Mesenteric fat pad (tissue), 1 donor: ENCODE measurements around the gene SDHA. TPM values are rescaled to one million over a fixed set of nuclear protein-coding genes. Genes with fewer than 3 reads are reported as not detected.

ENCODE experiments used
- DNase-seq: peaks from one replicate; pipeline ENCODE4 v3.0.0-alpha.2; 2020; ENCODE audit warnings: low spot score
- long read RNA-seq: library from polyadenylated mRNA; unstranded; transcript quantifications from one replicate; pipeline ENCODE4 v2.0.0, GENCODE V29; 2020
- total RNA-seq: library from RNA; stranded (reverse); fragmentation: NEBNext Ultra II Directional; extraction: Animal tissue kit (Norgen Biotek cat#: 25700); gene quantifications from one replicate; pipeline ENCODE4 v1.2.1, GENCODE V29; 2021
- donor health status: DM: yes; HTN: yes; CAD: no.

SDHA gene
- total RNA-seq: 112 TPM
- long read RNA-seq, transcript SDHA-204 (13 exons, 2,067 nt): minor isoform, 12 of 522 reads
- long read RNA-seq, transcript SDHA-201 (15 exons, 2,390 nt): major isoform, 452 of 522 reads
- long read RNA-seq, partial matches to known transcripts: 32 of 522 reads
- long read RNA-seq, other reads (novel, unspliced or antisense): 21 of 522 reads

DNA sequence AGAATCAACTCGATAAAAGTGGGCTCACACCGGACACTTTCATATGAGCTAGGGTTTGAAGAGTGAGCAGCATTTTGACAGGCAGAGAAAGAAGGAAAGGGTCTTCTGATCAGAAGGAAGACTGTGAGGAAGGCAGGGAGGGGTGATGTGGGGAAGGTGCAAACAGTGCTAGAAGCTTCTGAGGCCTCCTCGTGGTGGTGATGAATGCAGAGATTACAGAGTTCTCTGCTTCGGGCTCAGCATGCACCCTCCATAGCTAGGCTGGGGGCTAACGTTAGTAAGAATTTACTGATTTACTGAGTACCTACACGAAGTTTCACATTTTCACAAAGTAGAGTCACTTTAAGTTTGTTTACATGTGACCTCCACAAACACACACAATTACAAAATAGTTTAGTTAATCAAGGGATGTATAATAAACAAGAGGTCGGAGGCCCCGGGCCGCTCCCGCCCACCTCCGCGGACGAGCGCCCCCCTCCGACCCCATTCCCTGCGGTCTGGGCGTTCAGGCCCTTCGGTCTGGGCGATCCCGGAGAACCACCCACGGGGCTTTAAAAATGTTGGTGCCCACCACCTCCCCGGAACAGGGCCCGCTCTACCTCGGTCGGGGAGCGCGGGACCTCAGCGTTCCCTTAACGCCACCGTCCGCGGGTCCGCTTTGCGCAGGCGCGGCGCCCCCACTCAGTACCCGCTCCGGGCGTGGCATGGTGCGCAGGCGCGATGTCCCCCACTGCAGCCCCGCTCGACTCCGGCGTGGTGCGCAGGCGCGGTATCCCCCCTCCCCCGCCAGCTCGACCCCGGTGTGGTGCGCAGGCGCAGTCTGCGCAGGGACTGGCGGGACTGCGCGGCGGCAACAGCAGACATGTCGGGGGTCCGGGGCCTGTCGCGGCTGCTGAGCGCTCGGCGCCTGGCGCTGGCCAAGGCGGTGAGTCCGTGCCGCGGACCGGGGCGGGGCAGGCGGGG is at the start of gene SDHA, which contains the start of gene CCDC127:
SDHA (plus strand) TSS at position 827 of the 963 bp plus-strand sequence; CDS start at position 863, 36 bp downstream.
CCDC127 (minus strand) TSS at position 660 of the 963 bp plus-strand sequence. CDS start 1,304 bp downstream, outside the sequence.
- peak; percentile 99 for DNase-seq

DNA sequence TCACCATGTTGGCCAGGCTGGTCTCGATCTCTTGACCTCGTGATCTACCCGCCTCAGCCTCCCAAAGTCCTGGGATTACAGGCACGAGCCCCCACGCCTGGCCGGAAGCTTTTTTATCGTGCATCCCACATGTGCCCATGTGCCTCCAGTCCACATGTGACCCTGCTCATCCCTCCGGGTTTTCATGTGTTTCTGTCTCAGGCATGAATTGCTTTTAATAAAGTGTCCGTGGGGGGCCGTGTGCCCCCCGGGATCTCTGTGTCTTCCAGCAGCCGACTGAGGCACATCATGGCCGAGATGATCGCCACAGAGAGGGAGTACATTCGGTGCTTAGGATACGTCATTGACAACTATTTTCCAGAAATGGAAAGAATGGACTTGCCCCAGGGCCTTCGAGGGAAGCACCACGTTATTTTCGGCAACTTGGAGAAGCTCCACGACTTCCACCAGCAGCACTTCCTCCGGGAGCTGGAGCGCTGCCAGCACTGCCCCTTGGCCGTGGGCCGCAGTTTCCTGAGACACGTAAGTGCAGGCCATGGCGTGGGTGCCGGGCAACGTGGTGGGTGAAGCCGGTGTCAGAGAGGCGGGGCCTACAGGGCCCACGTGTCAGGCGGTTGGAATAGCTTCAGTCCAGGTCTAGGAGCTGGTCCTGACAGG is 48.9 kb upstream of the SDHA start:
- peak; percentile 93 for DNase-seq

DNA sequence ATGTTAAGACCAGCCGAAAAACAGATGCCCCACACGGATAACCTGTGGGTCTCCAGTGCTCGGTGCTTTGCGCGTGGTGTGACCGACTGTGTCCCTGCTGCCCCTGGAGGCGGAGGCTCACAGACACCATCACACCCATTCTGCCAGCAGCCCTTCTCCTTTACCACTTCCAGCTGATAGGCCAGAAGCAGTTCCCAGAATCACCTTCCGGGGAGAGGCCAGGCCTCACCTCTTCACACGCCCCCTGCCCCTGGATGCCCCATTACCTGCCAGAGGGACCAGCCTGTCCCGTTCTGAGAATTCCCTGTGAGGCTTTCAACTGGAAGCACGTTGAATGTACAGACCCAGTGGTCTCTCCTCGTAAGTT is 48.4 kb upstream of the SDHA start:
- no peak for DNase-seq

DNA sequence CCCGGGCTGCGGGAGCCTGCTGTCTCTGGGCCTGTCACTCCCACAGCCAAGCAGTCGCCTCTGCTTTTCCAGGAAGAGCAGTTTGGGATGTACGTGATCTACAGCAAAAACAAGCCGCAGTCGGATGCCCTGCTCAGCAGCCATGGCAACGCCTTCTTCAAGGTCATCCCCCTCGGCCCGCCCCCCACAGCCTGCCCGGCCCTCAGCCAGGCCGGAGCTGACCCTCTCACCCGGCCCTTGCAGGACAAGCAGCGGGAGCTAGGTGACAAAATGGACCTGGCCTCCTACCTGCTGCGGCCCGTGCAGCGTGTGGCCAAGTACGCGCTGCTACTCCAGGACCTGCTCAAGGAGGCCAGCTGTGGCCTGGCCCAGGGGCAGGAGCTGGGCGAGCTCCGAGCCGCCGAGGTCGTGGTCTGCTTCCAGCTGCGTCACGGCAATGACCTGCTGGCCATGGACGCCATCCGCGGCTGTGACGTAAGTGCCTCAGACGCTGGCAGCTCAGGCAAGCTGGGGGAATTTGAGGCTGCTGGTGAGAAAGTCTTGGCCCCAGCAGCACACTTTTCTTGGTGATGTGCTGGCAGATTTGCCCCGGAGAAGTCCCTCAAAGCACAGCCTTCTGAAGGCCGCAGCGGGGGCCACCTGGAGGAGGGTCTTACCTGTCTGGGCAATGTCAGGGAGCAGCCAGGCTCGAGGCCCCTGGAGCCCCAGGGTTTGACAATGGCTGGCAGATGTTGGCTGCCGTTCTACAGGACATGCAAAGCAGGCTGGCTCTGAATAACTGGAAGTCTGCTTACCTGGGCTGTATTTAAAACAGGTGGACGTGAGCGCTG is 46.9 kb upstream of the SDHA start:
- DNase-seq: peak; percentile 83

DNA sequence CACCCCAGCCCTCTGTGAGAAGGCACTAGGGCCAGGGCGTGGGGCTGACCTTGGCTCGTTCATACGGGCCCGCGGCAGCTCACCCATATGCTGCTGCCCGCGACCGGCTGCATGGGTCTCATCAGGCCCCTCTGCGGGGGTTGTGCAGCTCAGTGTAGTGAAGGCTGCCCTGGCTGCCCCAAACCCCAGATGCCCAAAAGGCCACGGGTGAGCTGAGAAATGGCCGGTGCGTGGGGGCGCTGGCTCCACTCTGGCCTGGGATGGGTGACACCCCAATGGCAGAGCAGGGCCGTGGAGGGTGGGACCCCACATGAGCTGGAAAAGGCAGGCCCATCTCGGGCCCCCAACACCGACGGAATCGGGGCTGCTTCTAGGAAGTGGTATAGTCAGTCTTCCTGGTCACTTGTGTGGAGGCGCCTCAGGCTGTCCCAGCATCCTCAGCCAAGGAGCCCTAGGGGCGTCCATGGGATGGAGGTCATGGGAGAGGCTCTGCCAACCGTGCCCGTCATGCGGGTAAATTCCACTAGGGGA is 46.3 kb upstream of the SDHA start:
- peak; percentile 87 for DNase-seq

DNA sequence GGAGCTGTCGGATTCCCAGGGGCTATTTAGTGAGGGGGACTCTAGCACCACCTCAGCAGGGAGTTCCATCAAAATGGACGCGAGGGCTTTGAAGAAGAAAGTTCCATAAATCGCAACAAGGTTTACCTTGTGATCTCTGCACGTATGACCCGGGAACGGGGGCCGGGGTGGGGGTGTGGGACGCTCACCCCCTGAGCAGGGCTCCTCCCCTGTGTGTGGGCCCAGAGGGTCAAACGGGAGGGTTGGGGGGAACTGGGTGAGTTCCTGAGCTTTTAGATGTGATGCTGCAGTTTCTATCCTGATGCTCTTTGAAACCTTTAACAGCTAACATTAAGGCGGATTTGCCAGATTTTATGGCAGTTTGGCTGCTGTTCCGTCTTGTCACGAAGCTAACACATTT is 45.7 kb upstream of the SDHA start:
- peak; percentile 68 for DNase-seq

DNA sequence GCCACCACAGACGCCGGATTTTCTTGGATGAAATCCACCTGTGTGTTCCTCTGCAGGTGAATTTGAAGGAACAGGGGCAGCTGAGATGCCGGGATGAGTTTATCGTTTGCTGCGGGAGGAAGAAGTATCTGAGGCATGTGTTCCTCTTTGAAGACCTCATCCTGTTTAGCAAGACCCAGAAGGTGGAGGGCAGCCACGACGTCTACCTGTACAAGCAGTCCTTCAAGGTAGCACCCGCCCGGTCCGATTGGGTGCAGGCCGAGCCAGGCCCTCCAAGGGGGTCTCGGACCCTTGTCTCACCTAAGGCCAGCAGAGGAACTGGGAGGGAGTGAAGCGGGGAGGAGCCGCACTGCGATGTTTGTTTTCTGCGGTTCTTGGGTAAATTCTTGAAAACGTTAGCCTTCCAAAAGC is 45.3 kb upstream of the SDHA start:
- no peak for DNase-seq

DNA sequence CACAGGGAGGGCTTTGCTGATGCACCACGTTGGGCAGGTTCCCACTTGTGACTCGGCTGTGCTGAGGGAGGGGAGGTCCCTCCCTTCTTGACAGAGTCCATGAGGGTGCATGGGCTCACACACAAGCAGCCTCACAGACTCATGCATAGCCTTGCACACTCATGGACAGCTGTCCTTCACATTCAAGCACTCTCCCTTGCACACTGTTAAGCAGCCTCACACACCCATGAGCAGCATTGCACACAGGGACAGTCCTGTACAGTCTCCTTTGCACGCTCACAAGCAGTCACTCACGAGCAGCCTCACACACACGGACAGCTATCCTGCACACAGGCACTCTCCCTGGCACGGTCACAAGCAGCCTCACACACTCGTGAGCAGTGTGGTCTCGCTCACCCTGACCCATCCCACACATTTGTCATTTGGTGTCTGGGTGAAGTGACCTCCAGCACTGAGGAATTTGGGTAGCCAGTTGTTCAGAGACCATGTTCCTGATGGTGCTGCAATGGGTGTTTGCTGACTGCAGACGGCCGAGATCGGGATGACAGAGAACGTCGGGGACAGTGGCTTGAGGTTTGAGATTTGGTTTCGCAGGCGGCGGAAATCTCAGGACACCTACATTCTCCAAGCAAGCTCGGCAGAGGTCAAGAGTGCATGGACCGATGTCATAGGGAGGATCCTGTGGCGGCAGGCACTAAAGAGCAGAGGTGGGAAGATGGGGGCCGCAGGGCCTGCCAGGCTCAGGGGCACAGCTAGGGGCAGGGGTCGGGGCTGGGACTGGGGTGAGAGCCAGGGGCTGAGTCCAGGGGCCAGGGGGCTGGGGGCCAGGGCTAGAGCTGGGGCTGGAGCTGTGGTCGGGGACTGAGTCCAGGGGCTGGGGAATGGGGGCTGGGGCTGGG is 44.5 kb upstream of the SDHA start:
- no peak for DNase-seq

DNA sequence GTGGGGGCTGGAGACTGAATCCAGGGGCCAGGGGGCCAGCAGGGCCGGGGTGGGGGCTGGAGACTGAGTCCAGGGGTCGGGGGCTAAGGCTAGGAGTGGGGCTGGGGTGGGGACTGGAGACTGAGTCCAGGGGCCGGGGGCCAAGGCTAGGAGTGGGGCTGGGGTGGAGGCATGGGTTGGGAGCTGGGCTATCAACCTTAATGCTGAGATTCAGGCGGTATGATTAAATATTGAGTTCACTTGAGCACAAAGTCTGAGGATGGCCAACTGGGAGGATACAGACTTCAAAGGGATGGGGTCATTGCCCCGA is 43.9 kb upstream of the SDHA start:
- DNase-seq: no peak

DNA sequence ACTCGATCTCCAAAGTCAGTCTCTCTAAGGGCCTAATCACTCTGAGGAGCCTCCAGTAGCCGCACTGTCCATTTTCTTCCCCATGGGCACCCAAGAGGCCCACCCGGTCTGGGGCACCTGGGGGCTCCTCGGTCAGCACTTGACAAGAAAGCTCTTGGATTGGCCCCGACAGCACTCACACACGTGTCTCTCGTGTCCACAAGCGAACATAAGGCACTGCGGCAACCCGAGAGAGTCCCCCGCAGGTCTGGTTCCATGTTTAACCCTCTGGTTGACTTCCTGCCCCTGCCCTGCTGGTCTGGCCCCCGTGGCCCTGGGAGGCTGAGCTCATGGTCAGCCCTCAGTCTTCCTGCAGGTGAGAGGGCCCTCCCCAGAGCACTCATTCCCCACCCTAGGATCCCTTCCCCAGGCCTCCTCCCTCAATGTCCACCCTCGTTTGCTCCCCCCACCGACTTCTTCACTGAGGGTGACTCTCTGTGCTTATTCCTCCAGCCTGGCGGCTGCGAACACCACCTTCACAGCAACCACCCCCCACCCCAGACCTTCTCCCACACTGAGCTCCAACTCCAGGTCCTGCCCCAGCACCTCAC is 43.1 kb upstream of the SDHA start:
- no peak for DNase-seq

DNA sequence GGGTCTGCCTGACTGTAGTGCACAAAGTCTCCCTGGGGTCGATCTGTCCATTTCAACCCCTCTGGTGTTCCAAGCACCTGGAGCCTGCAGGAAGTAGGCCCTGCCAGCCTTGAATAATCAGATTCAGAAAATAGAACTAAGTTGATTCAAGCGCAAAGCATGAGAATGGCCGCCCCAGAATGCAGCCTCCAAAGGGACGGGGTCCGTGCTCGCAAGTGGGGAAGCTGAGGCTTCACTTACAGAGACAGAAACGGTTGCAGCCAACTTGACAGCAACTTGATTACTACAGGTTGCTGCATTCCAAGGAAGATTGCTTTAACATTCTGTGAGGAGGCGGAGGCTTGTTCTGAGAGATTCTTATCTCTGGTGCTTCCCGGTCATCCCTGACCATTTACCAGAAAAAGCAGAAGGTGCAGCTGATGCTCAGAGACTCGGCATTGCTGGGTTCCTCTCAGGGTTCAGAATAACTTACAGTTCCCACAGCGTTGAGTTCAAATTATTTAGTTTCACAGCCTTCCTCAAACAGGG is 41.8 kb upstream of the SDHA start:
- no peak for DNase-seq

DNA sequence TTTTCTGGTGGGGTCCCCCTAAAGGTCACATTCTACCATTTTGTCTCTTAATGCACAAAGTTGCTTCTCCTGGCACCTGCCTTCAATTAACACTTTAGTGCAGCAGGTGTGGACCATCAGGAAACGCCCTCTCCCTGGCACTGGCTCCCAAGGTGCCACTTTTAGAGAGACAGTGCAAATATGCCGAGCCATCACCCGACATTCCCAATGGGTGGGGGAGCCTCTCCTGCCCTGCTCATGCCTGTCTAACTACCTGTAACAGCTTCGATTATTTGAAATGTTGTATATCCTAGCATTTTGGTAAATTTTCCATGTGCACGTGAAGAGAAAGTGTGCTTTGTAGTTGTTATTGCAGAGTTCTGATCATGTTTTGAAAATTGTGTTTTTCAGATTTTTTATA is 40.0 kb upstream of the SDHA start:
- no peak for DNase-seq

DNA sequence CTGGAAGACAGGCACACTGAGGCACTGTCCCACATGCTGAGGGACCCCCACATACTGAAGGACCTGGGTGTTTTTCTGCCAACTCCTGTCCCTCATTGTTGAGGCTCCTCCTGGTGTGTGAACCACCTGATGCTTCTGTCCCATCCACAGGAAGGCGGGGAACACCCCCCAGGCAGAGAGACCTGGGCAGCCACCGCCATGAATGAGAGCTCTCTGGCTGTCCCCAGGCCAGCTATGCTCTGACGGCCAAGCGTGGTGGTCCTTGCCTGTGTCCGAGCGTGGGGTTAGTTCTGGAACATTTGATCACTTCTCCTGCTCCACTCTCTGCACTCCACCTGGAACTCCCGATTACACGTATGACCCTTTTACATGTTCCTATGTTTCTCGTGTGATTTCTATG is 38.7 kb upstream of the SDHA start:
- no peak for DNase-seq

DNA sequence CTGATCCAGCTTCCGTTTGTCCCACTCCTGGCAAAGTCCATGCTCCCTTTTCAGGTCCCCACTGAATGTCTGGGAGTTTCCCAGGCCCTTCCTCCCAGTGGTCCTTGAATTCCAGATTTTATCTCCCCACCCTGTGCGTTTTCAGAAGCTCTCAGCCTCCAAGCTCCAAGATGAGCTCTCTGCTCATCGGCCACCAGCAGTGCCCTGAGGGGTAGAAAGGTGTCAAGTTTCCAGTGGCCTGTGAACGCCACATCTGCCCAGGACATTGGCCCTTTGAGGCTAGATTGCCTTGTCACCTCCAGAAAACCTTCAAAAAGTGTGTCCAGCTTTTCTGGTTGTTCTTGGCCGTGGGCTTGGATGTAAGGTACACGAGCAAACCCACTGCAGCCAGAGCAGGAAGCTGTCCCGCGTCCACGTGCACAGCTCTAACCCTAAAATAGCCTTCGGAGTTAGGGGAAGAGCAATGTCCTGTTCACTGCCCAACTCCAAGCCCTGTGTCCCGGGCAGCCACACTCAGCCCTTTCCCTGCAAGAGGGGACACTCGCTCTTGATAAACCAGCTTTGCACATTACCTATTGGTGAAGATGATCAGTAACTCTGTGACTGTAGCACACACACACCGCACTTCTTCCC is 37.7 kb upstream of the SDHA start:
- DNase-seq: no peak

DNA sequence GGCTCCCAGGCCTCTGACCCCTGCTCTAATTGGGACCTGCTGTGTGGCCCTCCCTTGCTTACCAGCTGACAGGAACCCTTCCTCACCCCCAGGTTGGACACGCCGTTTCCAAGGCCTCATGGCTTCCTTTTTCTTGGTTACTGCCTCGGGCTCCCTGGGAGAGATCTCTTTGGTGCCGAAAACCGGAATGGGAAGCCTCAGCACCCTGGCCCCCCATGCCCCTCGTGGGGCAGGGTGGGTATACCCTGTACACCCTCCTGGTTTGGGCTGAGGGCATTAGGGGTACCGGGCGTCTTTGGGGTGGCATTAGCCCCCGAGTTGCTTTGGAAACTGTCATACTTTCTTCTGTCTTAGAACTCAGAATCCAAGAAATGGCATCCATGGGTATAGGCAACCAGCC is 37.0 kb upstream of the SDHA start:
- DNase-seq: no peak

DNA sequence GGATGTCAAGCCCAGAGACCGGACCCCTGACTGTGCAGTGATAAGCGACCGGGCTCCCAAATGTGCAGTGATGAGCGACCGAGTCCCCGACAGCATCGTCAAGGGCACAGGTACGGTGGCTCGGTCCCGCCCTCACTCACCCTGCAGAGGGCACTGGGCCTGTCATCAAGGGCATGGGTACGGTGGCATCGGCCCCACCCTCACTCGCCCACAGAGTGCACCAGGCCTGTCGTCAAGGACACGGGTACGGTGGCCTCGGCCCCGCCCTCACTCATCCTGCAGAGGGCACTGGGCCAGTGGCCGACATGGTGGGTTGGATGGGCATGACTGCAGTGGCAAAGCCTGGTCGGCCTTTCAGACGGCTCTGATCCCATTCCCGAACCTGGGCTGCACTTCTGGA is 36.6 kb upstream of the SDHA start:
- no peak for DNase-seq

DNA sequence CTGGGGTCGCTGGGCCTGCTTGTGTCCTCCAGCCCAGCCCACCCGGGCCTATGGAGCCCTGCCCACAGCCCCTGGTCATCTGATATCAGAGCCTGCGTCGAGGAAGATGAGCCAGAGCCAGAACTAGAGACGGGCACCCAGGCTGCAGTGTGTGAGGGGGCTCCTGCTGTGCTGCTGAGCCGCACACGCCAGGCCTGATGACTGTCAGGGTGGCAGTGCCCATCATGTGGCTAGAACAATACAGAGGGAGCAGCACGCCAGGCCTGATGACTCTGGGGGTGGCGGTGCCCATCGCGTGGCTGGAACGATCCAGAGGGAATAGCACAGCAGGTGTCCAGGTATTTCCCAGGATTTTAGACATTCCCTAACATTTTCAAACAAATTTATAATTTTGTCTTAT is 36.0 kb upstream of the SDHA start:
- no peak for DNase-seq

DNA sequence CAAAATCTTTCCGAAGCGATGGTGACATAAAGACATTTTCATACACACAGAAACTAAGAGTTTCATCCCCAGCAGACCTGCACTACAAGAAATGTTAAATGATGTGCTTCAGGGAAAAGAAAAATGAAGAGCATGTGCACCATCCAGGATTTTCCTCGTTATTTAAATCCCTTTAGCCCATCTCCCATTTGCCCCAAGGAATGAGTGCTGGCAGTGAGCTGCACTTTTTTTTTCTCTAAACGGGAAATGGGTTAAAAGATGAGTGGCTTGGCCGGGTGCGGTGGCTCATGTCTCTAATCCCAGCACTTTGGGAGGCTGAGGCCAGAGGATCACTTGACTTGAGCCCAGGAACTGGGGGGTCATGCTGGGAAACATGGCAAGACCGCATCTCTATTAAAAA is 33.6 kb upstream of the SDHA start:
- no peak for DNase-seq
